Endothelial cell (in vitro differentiated cells): ENCODE measurements around the gene SLC34A2. TPM values are rescaled to one million over a fixed set of nuclear protein-coding genes. Genes with fewer than 3 reads are reported as not detected.

Experiments
- DNase-seq: peaks from one replicate; pipeline ENCODE4 v3.0.0; 2021; ENCODE audit warnings: low spot score
- H3K27ac Mint-ChIP-seq: one replicate; pipeline ENCODE4 v1.8.0; 2021; ENCODE audit warnings: mixed read lengths, inconsistent platforms; ENCODE audit not compliant: unreplicated experiment
- H3K27me3 Mint-ChIP-seq: one replicate; pipeline ENCODE4 v1.8.0; 2021; ENCODE audit warnings: mild to moderate bottlenecking, moderate library complexity, mixed read lengths, inconsistent platforms; ENCODE audit not compliant: unreplicated experiment
- H3K36me3 Mint-ChIP-seq: one replicate; pipeline ENCODE4 v1.8.0; 2021; ENCODE audit warnings: mild to moderate bottlenecking, low read depth, mixed read lengths, inconsistent platforms; ENCODE audit not compliant: unreplicated experiment
- H3K4me1 Mint-ChIP-seq: one replicate; pipeline ENCODE4 v1.8.0; 2021; ENCODE audit warnings: mild to moderate bottlenecking, mixed read lengths, inconsistent platforms; ENCODE audit not compliant: unreplicated experiment
- H3K4me3 Mint-ChIP-seq: one replicate; pipeline ENCODE4 v1.8.0; 2021; ENCODE audit warnings: mild to moderate bottlenecking, mixed read lengths, inconsistent platforms; ENCODE audit not compliant: unreplicated experiment
- H3K9me3 Mint-ChIP-seq: one replicate; pipeline ENCODE4 v1.8.0; 2021; ENCODE audit warnings: mixed read lengths, inconsistent platforms; ENCODE audit not compliant: unreplicated experiment
- CTCF ChIP-seq: fragments of 200-600 bp; sonication (generic); IDR thresholded peaks from one replicate; pipeline ENCODE4 v1.5.0; 2021; ENCODE audit warnings: antibody characterized with exemption; ENCODE audit not compliant: unreplicated experiment
- total RNA-seq: library from RNA; stranded (reverse); fragmentation: NEBNext Ultra II Directional; extraction: Animal tissue kit (Norgen Biotek cat#: 25700); gene quantifications from one replicate; pipeline ENCODE4 v1.2.1, GENCODE V29; 2021; ENCODE audit not compliant: unreplicated experiment

Gene SLC34A2
- total RNA-seq, 1 donor from 2014 or later, result 0.41 TPM

GRCh38 chr4:25635501-25635900, 20.1 kb upstream of the SLC34A2 start:
- no peaks in the 10 kb centered on the region for H3K9me3 Mint-ChIP-seq
- no peak for DNase-seq
- H3K27me3 Mint-ChIP-seq, result peaks cover 3% of the 10 kb centered on the region
- H3K4me1 Mint-ChIP-seq, result no peaks in the 10 kb centered on the region
- H3K4me3 Mint-ChIP-seq, result no peak overlapping the region
- no peak overlapping the region for H3K27ac Mint-ChIP-seq
- TF ChIP-seq CTCF, result no peak
- no peaks in the 10 kb centered on the region for H3K36me3 Mint-ChIP-seq

- Mint-ChIP-seq H3K36me3 (no peaks in the 10 kb centered on the region), H3K27ac (no peak overlapping the region), H3K9me3 (no peaks in the 10 kb centered on the region), H3K4me1 (no peaks in the 10 kb centered on the region), H3K4me3 (no peak overlapping the region), H3K27me3 (peaks cover 3% of the 10 kb centered on the region)
- DNase-seq, result no peak
- no peak for TF ChIP-seq CTCF
Observed at GRCh38 chr4:25637581-25638220, 17.9 kb upstream of the SLC34A2 start.

GRCh38 chr4:25638221-25638601, 17.4 kb upstream of the SLC34A2 start:
- DNase-seq, result no peak
- Mint-ChIP-seq H3K9me3 (no peaks in the 10 kb centered on the region), H3K4me1 (no peaks in the 10 kb centered on the region), H3K4me3 (no peak overlapping the region), H3K36me3 (no peaks in the 10 kb centered on the region), H3K27me3 (peaks cover 3% of the 10 kb centered on the region), H3K27ac (no peak overlapping the region)
- no peak for TF ChIP-seq CTCF

- no peak overlapping the region for H3K27ac Mint-ChIP-seq
- no peaks in the 10 kb centered on the region for H3K4me1 Mint-ChIP-seq
- DNase-seq, result no peak
- peaks cover 3% of the 10 kb centered on the region for H3K27me3 Mint-ChIP-seq
- no peaks in the 10 kb centered on the region for H3K9me3 Mint-ChIP-seq
- no peak for TF ChIP-seq CTCF
- no peaks in the 10 kb centered on the region for H3K36me3 Mint-ChIP-seq
- H3K4me3 Mint-ChIP-seq, result no peak overlapping the region
Observed at GRCh38 chr4:25638806-25639205, 16.8 kb upstream of the SLC34A2 start.

DNA sequence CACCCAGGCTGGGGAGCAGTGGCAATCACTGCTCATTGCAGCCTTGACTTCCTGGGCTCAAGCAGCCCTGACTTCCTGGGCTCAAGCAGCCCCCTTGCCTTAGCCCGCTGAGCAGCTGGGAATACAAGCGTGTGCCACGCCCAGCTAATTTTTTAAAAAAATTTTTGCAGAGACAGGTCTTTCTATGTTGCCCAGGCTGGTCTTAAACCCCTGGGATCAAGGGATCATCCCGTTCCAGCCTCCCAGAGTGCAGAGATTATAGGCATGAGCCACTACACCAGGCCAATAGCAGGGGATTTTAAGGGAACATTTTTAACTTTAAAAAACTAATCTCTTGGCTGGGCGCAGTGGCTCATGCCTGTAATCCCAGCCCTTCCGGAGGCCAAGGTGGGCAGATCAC, 5.3 kb upstream of the SLC34A2 start:
- Mint-ChIP-seq H3K27ac (no peak overlapping the region), H3K4me1 (peaks cover 7% of the 10 kb centered on the region)

More for the DNA sequence above, 5.3 kb upstream of the SLC34A2 start:
- Mint-ChIP-seq H3K27me3 (peaks cover 12% of the 10 kb centered on the region), H3K4me3 (no peak overlapping the region), H3K36me3 (no peaks in the 10 kb centered on the region), H3K9me3 (no peaks in the 10 kb centered on the region)
- TF ChIP-seq CTCF, result no peak
- DNase-seq, result no peak
